ENCODE results near the gene THRAP3.
A peak's percentile ranks its signal among the peaks of the same experiment; 100 is the strongest.

The THRAP3 gene

GRCh38 chr1:36304970-36305914 is 81.0 kb downstream of the THRAP3 start:
- no peak for TF ChIP-seq CTCF (IDR thresholded peaks at IDR 0.05; ENCODE audit: control insufficient read depth, insufficient read depth, low read depth, low read length, missing control alignments)
- H3K4me3 ChIP-seq (ENCODE audit: control insufficient read depth, low read depth, low read length): no peak overlapping the region
- no peak for DNase-seq (ENCODE audit: low read depth)

- no peak for DNase-seq (ENCODE audit: low read depth)
- no peak for TF ChIP-seq CTCF (IDR thresholded peaks at IDR 0.05; ENCODE audit: control insufficient read depth, insufficient read depth, low read depth, low read length, missing control alignments)
- H3K4me3 ChIP-seq (ENCODE audit: control insufficient read depth, low read depth, low read length): no peak overlapping the region
Measured at GRCh38 chr1:36305915-36306209, 81.6 kb downstream of the THRAP3 start.

GRCh38 chr1:36306210-36306901 is 82.1 kb downstream of the THRAP3 start, which contains the start of gene SH3D21:
Gene SH3D21 (plus strand): TSS chr1:36306368. CDS start chr1:36306421, 53 bp downstream.
- DNase-seq (ENCODE audit: low read depth): no peak
- peak within 1 kb of the TSS; percentile 66 for H3K4me3 ChIP-seq (ENCODE audit: control insufficient read depth, low read depth, low read length)
- TF ChIP-seq CTCF (IDR thresholded peaks at IDR 0.05; ENCODE audit: control insufficient read depth, insufficient read depth, low read depth, low read length, missing control alignments): no peak

- TF ChIP-seq CTCF (IDR thresholded peaks at IDR 0.05; ENCODE audit: control insufficient read depth, insufficient read depth, low read depth, low read length, missing control alignments): no peak
- DNase-seq (ENCODE audit: low read depth): peak; percentile 61
- peak overlapping the region; percentile 66 for H3K4me3 ChIP-seq (ENCODE audit: control insufficient read depth, low read depth, low read length)
Measured at GRCh38 chr1:36306902-36307456, 82.7 kb downstream of the THRAP3 start.

GRCh38 chr1:36307601-36308330 is 83.5 kb downstream of the THRAP3 start:
- no peak for DNase-seq (ENCODE audit: low read depth)
- TF ChIP-seq CTCF (IDR thresholded peaks at IDR 0.05; ENCODE audit: control insufficient read depth, insufficient read depth, low read depth, low read length, missing control alignments): no peak
- peak overlapping the region; percentile 66 for H3K4me3 ChIP-seq (ENCODE audit: control insufficient read depth, low read depth, low read length)

GRCh38 chr1:36309397-36309796 is 85.2 kb downstream of the THRAP3 start:
- DNase-seq (ENCODE audit: low read depth): no peak
- TF ChIP-seq CTCF (IDR thresholded peaks at IDR 0.05; ENCODE audit: control insufficient read depth, insufficient read depth, low read depth, low read length, missing control alignments): no peak
- H3K4me3 ChIP-seq (ENCODE audit: control insufficient read depth, low read depth, low read length): no peak overlapping the region
